GM23338 (cell line): ENCODE results near the gene PAM. TPM values are rescaled to one million over a fixed set of nuclear protein-coding genes. Genes with fewer than 3 reads are reported as not detected.

Experiments used
- ATAC-seq: fragments of 200-7000 bp; cut with Tn5 transposase; 3 replicates; pipeline ENCODE4 v1.9.1; 2020
- DNase-seq: peaks from one replicate; pipeline ENCODE4 v3.0.0-alpha.2; 2015; ENCODE audit warnings: low spot score
- H2AFZ ChIP-seq: fragments of 200-600 bp; sonication (generic); 2 replicates; pipeline ENCODE4 v1.8.0; 2016; ENCODE audit warnings: antibody characterized with exemption, mild to moderate bottlenecking, moderate library complexity
- H3F3A ChIP-seq: fragments of 200-600 bp; sonication (generic); replicated peaks from 2 replicates; pipeline ENCODE4 v1.8.0; 2017; ENCODE audit warnings: antibody characterized with exemption, mixed run types, low read depth
- H3K27ac ChIP-seq: fragments of 200-600 bp; sonication (generic); 2 replicates; pipeline ENCODE4 v1.6.1; 2016; ENCODE audit warnings: low read depth
- H3K27me3 ChIP-seq: fragments of 200-600 bp; sonication (generic); 2 replicates; pipeline ENCODE4 v1.8.0; 2016; ENCODE audit warnings: mild to moderate bottlenecking, mixed run types, moderate library complexity; ENCODE audit not compliant: insufficient read depth
- H3K36me3 ChIP-seq: fragments of 200-600 bp; sonication (generic); 2 replicates; pipeline ENCODE4 v1.8.0; 2016; ENCODE audit warnings: mild to moderate bottlenecking; ENCODE audit not compliant: insufficient read depth
- H3K4me1 ChIP-seq: fragments of 200-600 bp; sonication (generic); 2 replicates; pipeline ENCODE4 v1.8.0; 2016; ENCODE audit warnings: mild to moderate bottlenecking, moderate library complexity; ENCODE audit not compliant: insufficient read depth
- H3K4me2 ChIP-seq: fragments of 200-600 bp; sonication (generic); 2 replicates; pipeline ENCODE4 v1.7.1; 2017; ENCODE audit warnings: mixed run types
- H3K4me3 ChIP-seq: fragments of 200-600 bp; sonication (generic); 2 replicates; pipeline ENCODE4 v1.6.1; 2016; ENCODE audit warnings: mixed run types
- H3K79me2 ChIP-seq: fragments of 200-600 bp; sonication (generic); replicated peaks from 2 replicates; pipeline ENCODE4 v1.8.0; 2017; ENCODE audit warnings: mild to moderate bottlenecking; ENCODE audit not compliant: insufficient read depth
- H3K9me2 ChIP-seq: fragments of 200-600 bp; sonication (generic); 2 replicates; pipeline ENCODE4 v1.8.0; 2017; ENCODE audit not compliant: insufficient read depth
- H4K20me1 ChIP-seq: fragments of 200-600 bp; sonication (generic); replicated peaks from 2 replicates; pipeline ENCODE4 v1.8.0; 2017; ENCODE audit warnings: mild to moderate bottlenecking; ENCODE audit not compliant: insufficient read depth
- H3K27ac Mint-ChIP-seq: 2 replicates; pipeline ENCODE4 v1.8.0; 2020; ENCODE audit warnings: inconsistent platforms, mild to moderate bottlenecking, moderate library complexity, mixed read lengths
- H3K27me3 Mint-ChIP-seq: 3 replicates; pipeline ENCODE4 v1.8.0; 2022; ENCODE audit warnings: low read depth, mild to moderate bottlenecking, moderate library complexity, mixed read lengths, inconsistent platforms; ENCODE audit not compliant: insufficient read depth, poor library complexity
- H3K36me3 Mint-ChIP-seq: 3 replicates; pipeline ENCODE4 v1.8.0; 2021; ENCODE audit warnings: low read depth, mild to moderate bottlenecking, inconsistent platforms, moderate library complexity, mixed read lengths
- H3K4me1 Mint-ChIP-seq: 3 replicates; pipeline ENCODE4 v1.8.0; 2020; ENCODE audit warnings: mild to moderate bottlenecking, inconsistent platforms, mixed read lengths
- H3K4me3 Mint-ChIP-seq: 3 replicates; pipeline ENCODE4 v1.8.0; 2021; ENCODE audit warnings: moderate library complexity, mild to moderate bottlenecking, inconsistent platforms, mixed read lengths
- H3K9me3 Mint-ChIP-seq: 3 replicates; pipeline ENCODE4 v1.8.0; 2020; ENCODE audit warnings: moderate library complexity, mild to moderate bottlenecking, inconsistent platforms, mixed read lengths
- CREB1 ChIP-seq: fragments of 250-450 bp; sonication (Bioruptor Pico); IDR thresholded peaks from 2 replicates; pipeline ENCODE4 v1.5.0; 2020; ENCODE audit warnings: low read depth, mild to moderate bottlenecking, moderate library complexity
- EZH2 ChIP-seq: fragments of 200-600 bp; sonication (generic); IDR thresholded peaks from one replicate; pipeline ENCODE4 v1.8.0; 2017; ENCODE audit warnings: antibody characterized with exemption, mild to moderate bottlenecking, low read depth; ENCODE audit not compliant: unreplicated experiment
- EZH2phosphoT487 ChIP-seq: fragments of 200-600 bp; sonication (generic); IDR thresholded peaks from one replicate; pipeline ENCODE4 v1.8.1; 2018; ENCODE audit warnings: antibody characterized with exemption; ENCODE audit not compliant: unreplicated experiment
- JUNB ChIP-seq: IDR thresholded peaks from one replicate; pipeline ENCODE4 v1.6.1; 2016; ENCODE audit warnings: antibody characterized with exemption; ENCODE audit not compliant: unreplicated experiment
- NANOG ChIP-seq: IDR thresholded peaks from 2 replicates; pipeline ENCODE4 v1.6.1; 2016; ENCODE audit warnings: antibody characterized with exemption, borderline replicate concordance
- STAT1 ChIP-seq: IDR thresholded peaks from one replicate; pipeline ENCODE4 v1.6.1; 2016; ENCODE audit warnings: antibody characterized with exemption; ENCODE audit not compliant: unreplicated experiment
- ZNF114 ChIP-seq: fragments of 250-450 bp; sonication (Bioruptor Pico); IDR thresholded peaks from 2 replicates; pipeline ENCODE4 v1.5.0; 2020; ENCODE audit warnings: mild to moderate bottlenecking, moderate library complexity
- ZNF331 ChIP-seq: fragments of 250-450 bp; sonication (Bioruptor Pico); IDR thresholded peaks from 2 replicates; pipeline ENCODE4 v1.5.0; 2020; ENCODE audit warnings: low read depth, mild to moderate bottlenecking, moderate library complexity
- polyA plus RNA-seq: library from polyadenylated mRNA; unstranded; fragments of >200 nt; fragmentation: Nextera tagmentation; extraction: Ambion mirVana; gene quantifications from 2 replicates; pipeline ENCODE4 v1.2.1, GENCODE V29; 2016
- total RNA-seq: library from RNA; depleted of rRNA; stranded (reverse); fragments of >200 nt; shearing (Covaris generic); gene quantifications from 2 replicates; pipeline ENCODE4 v1.2.3, GENCODE V29; 2014
- TF ChIP-seq, protein P1 (sequence below): fragments of 250-450 bp; sonication (Bioruptor Pico); IDR thresholded peaks from 2 replicates; pipeline ENCODE4 v1.5.0; 2020; ENCODE audit warnings: mild to moderate bottlenecking, moderate library complexity
- TF ChIP-seq, protein P2 (sequence below): IDR thresholded peaks from one replicate; pipeline ENCODE4 v1.6.1; 2018; ENCODE audit warnings: antibody characterized with exemption; ENCODE audit not compliant: unreplicated experiment

PAM gene
- total and polyA plus RNA-seq, 2 experiments from 2014 or later, result 33.9 to 79.4 TPM

DNA sequence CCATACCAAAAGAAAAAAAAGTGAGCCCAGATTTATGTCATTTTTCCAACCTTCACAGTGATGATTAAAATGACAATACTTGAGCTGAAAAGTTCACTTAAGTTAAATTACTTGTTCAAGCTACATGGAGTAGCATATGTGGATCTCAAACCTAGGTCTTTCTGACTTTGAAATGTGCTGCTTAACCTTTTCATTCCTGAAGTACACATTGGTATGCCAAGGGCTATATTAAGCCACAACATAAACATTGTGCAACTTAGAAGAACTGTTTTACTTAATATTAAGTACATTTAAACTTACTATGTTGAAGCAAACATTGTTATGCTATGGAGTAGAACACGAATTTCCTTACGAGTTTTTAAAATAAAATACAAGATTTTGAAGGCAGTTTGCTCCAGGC lies 259.9 kb downstream of the PAM start:
- H3K4me1 ChIP-seq, result no peaks in the 10 kb centered on the region
- no peak overlapping the region for H3K4me3 ChIP-seq
- H3K27ac Mint-ChIP-seq, result peak overlapping the region; percentile 73; the same call in 1 of the 2 replicates
- no peaks in the 10 kb centered on the region for H3K9me2 ChIP-seq
- H3K9me3 Mint-ChIP-seq, result no peaks in the 10 kb centered on the region
- no peak overlapping the region for H2AFZ ChIP-seq
- no peak overlapping the region for H3K4me3 Mint-ChIP-seq
- TF ChIP-seq ZNF114 (CRISPR knock-in tag) (no peak), CREB1 (CRISPR knock-in tag) (no peak), STAT1 (no peak), EZH2 (no peak), JUNB (no peak), ZNF331 (no peak), EZH2phosphoT487 (no peak), NANOG (no peak)
- TF ChIP-seq, protein P1, sequence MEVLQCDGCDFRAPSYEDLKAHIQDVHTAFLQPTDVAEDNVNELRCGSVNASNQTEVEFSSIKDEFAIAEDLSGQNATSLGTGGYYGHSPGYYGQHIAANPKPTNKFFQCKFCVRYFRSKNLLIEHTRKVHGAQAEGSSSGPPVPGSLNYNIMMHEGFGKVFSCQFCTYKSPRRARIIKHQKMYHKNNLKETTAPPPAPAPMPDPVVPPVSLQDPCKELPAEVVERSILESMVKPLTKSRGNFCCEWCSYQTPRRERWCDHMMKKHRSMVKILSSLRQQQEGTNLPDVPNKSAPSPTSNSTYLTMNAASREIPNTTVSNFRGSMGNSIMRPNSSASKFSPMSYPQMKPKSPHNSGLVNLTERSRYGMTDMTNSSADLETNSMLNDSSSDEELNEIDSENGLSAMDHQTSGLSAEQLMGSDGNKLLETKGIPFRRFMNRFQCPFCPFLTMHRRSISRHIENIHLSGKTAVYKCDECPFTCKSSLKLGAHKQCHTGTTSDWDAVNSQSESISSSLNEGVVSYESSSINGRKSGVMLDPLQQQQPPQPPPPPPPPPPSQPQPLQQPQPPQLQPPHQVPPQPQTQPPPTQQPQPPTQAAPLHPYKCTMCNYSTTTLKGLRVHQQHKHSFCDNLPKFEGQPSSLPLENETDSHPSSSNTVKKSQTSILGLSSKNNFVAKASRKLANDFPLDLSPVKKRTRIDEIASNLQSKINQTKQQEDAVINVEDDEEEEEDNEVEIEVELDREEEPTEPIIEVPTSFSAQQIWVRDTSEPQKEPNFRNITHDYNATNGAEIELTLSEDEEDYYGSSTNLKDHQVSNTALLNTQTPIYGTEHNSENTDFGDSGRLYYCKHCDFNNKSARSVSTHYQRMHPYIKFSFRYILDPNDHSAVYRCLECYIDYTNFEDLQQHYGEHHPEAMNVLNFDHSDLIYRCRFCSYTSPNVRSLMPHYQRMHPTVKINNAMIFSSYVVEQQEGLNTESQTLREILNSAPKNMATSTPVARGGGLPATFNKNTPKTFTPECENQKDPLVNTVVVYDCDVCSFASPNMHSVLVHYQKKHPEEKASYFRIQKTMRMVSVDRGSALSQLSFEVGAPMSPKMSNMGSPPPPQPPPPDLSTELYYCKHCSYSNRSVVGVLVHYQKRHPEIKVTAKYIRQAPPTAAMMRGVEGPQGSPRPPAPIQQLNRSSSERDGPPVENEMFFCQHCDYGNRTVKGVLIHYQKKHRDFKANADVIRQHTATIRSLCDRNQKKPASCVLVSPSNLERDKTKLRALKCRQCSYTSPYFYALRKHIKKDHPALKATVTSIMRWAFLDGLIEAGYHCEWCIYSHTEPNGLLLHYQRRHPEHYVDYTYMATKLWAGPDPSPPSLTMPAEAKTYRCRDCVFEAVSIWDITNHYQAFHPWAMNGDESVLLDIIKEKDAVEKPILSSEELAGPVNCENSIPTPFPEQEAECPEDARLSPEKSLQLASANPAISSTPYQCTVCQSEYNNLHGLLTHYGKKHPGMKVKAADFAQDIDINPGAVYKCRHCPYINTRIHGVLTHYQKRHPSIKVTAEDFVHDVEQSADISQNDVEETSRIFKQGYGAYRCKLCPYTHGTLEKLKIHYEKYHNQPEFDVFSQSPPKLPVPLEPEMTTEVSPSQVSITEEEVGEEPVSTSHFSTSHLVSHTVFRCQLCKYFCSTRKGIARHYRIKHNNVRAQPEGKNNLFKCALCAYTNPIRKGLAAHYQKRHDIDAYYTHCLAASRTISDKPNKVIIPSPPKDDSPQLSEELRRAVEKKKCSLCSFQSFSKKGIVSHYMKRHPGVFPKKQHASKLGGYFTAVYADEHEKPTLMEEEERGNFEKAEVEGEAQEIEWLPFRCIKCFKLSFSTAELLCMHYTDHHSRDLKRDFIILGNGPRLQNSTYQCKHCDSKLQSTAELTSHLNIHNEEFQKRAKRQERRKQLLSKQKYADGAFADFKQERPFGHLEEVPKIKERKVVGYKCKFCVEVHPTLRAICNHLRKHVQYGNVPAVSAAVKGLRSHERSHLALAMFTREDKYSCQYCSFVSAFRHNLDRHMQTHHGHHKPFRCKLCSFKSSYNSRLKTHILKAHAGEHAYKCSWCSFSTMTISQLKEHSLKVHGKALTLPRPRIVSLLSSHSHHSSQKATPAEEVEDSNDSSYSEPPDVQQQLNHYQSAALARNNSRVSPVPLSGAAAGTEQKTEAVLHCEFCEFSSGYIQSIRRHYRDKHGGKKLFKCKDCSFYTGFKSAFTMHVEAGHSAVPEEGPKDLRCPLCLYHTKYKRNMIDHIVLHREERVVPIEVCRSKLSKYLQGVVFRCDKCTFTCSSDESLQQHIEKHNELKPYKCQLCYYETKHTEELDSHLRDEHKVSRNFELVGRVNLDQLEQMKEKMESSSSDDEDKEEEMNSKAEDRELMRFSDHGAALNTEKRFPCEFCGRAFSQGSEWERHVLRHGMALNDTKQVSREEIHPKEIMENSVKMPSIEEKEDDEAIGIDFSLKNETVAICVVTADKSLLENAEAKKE (CRISPR knock-in tag), result no peak
- TF ChIP-seq, protein P2, sequence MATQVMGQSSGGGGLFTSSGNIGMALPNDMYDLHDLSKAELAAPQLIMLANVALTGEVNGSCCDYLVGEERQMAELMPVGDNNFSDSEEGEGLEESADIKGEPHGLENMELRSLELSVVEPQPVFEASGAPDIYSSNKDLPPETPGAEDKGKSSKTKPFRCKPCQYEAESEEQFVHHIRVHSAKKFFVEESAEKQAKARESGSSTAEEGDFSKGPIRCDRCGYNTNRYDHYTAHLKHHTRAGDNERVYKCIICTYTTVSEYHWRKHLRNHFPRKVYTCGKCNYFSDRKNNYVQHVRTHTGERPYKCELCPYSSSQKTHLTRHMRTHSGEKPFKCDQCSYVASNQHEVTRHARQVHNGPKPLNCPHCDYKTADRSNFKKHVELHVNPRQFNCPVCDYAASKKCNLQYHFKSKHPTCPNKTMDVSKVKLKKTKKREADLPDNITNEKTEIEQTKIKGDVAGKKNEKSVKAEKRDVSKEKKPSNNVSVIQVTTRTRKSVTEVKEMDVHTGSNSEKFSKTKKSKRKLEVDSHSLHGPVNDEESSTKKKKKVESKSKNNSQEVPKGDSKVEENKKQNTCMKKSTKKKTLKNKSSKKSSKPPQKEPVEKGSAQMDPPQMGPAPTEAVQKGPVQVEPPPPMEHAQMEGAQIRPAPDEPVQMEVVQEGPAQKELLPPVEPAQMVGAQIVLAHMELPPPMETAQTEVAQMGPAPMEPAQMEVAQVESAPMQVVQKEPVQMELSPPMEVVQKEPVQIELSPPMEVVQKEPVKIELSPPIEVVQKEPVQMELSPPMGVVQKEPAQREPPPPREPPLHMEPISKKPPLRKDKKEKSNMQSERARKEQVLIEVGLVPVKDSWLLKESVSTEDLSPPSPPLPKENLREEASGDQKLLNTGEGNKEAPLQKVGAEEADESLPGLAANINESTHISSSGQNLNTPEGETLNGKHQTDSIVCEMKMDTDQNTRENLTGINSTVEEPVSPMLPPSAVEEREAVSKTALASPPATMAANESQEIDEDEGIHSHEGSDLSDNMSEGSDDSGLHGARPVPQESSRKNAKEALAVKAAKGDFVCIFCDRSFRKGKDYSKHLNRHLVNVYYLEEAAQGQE, result no peak
- no peaks in the 10 kb centered on the region for H4K20me1 ChIP-seq
- DNase-seq (no peak), ATAC-seq (no peak)
- no peaks in the 10 kb centered on the region for H3K36me3 ChIP-seq
- H3K27me3 Mint-ChIP-seq, result no peaks in the 10 kb centered on the region
- peaks cover 7% of the 10 kb centered on the region for H3K4me1 Mint-ChIP-seq
- H3K4me2 ChIP-seq, result no peak overlapping the region
- H3K27ac ChIP-seq, result no peak overlapping the region
- H3K36me3 Mint-ChIP-seq, result peaks cover 14% of the 10 kb centered on the region
- no peaks in the 10 kb centered on the region for H3K27me3 ChIP-seq
- H3K79me2 ChIP-seq, result no peaks in the 10 kb centered on the region
- H3F3A ChIP-seq, result no peaks in the 10 kb centered on the region
